ENCODE data around the gene MEI1.
"Not testable (repeated sequence)": the region's sequence is repeated elsewhere in the genome, so short reads cannot be mapped to it uniquely, and the experiment has no call there.

Gene MEI1

GRCh38 chr22:41825376-41825775 lies 126.1 kb downstream of the MEI1 start:
- DNase-seq, result no peak

GRCh38 chr22:41826021-41826420 lies 126.7 kb downstream of the MEI1 start:
- DNase-seq, result no peak

DNA sequence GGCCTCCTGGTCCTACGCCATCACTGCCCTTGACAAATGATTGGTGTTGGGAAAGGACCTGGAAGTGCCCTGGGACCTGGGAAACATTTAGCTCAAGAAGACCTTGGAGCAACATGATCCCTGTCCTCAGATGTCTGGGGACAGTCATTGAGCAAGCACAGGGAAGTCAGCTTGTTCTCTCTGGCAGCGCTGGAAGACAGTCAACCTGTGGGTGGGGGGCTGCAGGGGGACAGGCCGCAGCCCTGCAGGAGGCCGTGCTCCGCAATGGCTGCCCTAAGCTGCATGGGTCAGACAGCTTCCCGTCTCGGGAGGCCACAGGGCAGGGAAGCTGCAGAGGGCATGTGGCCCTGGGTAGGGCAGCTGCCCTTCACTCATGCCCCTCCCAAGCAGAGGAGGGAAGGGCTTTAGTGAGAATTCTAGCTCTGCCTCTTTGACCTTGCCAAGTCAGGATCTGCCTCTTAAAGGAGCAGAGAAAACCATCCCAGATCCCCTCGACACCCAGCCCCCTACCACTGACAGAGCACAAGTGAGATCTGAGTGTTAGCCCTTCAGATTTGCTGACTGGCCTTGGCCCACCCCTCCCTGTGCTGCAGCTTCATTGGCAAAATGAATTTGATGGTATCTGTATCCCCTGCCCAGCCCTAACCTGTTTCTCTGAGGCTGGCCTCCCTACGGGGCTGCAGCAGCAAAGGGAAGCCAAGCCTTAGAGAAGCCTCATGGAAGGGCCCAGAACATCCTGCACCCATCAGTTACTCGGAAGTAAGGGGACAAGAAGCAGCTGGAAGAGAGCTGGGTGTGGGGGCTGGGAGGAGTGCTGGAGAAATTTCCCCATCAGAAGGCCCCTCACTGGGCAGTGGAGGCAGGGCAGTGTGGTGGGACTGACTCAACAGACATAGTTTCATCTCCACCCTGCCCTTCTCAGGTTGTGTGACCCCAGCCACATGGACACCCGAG lies 127.4 kb downstream of the MEI1 start:
- no peak for DNase-seq

GRCh38 chr22:41827671-41828070 lies 128.4 kb downstream of the MEI1 start:
- no peak for DNase-seq

DNA sequence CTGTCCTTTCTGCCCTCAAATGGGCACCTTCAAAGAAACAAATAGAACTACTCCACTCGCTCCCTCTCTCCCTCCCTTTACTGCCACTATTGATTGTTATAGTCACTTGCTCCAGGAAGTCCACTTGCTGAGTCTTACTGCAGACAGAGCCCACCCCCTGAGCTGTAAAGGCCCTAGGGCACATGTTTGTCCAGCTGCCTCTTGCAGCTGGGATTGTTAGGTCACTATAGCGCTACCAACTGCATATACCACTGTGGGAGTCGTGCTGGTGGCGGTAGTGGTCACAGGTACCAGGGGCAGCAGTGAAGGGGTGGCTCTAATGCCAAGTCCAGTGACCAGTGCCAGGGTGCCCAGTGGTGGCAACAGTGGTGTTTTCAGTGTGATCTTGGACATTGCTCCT lies 129.2 kb downstream of the MEI1 start:
- DNase-seq, result no peak

GRCh38 chr22:41830174-41830573 lies 130.9 kb downstream of the MEI1 start:
- DNase-seq, result no peak

- peak; percentile 8 for DNase-seq
These were observed 132.1 kb downstream of the MEI1 start for GRCh38 chr22:41831383-41831782.

DNA sequence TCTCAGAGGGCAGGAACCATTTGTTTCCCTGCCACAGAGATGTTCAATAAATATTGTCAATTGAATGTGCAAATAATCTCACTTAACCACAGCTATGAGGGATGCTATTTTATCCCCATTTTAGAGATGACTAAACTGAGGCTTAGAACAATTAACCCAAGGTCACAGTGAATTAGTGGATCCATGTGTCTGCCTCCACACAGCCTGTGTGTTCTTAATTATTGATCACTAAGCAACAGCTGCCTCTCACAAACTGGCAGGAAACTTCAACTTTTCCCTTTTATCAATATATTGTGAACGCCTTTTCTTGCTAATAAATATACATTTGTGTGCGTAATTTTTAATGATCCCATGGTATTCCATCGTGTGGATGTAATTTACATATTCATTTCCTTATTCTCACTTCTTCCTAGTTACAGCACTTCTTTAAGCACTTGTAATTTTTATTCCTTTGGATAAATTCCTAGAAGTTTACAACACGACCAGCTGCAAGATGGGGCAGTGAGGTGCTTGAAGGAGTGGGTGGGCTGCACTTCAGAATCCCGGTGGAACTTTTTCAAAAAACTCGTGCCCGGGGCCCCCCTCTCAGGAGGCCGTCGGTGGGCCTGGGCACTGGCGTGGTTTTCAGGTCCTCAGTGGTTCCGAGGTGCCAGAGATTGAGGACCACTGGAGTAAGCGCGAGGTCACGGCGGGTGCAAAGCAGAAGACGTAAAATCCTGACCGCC lies 132.7 kb downstream of the MEI1 start:
- DNase-seq, result no peak

DNA sequence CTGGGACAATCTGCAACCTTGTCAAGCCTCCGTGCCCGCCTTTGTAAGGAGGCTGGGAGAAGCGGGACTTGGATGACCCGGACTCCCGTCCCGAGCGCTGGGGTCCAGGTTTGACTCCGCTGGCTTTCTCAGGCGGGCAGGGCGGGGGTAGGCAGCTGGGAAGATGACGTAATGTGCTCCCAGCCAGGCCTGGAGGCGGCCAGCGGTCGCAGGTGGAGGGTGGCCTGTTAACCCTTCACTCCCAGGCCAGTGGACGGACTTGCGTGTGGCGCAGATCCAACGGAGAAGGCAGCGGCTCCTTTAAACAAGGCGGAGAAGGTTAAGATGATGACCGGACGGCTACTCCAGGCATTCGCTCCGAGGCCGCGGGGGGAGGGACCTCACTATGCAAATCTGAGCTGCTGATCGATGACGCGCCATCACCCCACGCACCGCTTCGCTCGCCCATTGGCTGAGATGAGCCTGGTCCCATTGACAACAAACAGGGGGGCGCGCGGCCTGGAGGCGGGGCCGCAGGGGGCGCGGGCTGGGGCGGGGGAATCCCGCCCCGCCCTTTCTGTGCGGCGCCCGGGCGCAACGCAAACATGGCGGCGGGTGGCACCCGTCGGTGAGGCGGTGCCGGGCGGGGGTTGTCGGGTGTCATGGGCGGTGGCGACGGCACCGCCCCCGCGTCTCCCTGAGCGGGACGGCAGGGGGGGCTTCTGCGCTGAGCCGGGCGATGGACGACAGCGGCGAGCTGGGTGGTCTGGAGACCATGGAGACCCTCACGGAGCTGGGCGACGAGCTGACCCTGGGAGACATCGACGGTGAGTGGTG lies 133.5 kb downstream of the MEI1 start, which contains the start of gene SREBF2:
Gene SREBF2, plus strand, starts transcription at position 553 of the 816 bp plus-strand sequence. Its CDS starts 166 bp downstream, at position 719.
- DNase-seq, result peak; percentile 98

- no peak for DNase-seq
These were observed 134.2 kb downstream of the MEI1 start for GRCh38 chr22:41833369-41834004.

GRCh38 chr22:41834005-41834944 lies 135.0 kb downstream of the MEI1 start:
- no peak for DNase-seq

DNA sequence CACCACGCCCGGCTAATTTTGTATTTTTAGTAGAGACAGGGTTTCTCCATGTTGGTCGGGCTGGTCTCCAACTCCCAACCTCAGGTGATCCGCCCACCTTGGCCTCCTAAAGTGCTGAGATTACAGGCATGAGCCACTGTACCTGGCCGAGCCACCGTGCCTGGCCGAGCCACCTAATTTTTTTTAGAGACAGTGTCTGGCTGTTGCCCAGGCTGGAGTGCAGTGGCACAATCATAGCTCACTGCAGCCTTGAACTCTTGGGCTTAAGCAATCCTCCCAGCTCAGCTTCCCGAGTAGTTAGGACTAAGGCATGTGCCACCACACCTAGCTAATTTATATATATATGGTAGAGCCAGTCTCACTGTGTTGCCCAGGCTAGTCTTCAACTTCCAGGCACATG lies 136.2 kb downstream of the MEI1 start:
- not testable (repeated sequence) for DNase-seq

- DNase-seq, result no peak
These were observed 137.2 kb downstream of the MEI1 start for GRCh38 chr22:41836551-41836950.

DNA sequence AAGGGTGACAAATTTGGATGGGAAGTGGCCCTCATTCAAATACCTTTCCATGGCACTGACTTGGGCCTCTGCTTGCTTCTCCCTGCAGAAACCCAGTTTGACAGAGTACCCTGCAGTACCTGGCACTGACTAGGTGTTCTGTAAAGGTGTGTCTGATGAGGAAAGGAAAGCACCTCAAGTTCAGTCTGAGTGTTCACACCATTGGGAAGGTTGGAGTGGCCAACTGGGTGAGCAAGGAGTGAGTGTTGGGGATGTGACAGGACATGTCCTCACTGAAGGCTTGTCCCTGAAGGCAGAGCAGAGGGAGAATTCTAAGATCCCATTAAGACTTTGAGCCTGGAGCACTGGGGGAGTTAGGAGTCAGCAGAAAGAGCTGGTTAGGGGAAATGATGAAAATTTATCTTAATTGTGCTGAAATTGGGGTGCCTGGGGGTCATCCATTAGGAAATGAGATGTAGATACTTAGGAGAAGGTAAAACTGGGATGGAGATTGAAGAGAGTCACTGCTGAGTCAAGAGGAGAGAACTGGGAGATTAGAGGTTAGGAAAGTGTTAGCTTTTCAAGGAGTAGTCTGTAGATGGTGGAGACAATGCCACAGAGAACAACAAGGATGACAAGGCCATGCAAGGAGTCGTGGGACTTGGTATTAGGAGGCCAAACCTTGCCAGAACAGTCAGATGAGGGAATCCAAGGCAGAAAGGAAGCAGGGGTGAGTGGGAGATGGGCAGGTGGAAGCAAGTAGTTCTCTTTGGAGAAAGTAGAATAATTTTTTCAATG lies 139.7 kb downstream of the MEI1 start:
- DNase-seq, result no peak

GRCh38 chr22:41840216-41840615 lies 140.9 kb downstream of the MEI1 start:
- DNase-seq, result no peak

DNA sequence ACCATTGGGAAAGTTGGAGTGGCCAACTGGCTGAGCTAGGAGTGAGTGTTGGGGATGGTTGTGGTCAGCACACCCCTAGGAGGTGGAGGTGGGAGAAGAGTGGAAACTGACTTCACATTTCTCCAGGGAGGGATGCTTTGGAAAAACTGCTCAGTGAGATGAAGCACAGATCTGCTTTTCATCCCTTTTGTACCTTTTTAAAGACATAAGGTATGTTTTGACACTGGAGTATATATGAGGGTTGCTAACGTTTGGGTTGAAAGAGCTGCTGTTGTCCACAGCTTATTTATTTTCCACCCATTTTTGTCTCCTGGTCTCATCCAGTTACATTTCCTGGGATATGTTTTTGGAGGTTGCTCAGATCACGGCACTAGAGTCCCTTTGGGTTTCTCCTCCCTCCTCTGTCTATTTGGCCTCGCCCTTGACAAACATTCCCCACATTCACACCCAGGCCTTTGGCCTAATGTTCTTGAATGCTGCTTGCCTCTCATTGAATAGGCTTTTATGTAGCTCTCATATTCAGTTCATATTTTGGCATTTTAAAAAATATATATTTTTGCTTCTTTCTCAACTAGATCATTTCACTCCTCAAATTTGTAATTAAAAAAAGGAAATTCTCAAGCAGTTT lies 141.9 kb downstream of the MEI1 start:
- DNase-seq, result no peak

DNA sequence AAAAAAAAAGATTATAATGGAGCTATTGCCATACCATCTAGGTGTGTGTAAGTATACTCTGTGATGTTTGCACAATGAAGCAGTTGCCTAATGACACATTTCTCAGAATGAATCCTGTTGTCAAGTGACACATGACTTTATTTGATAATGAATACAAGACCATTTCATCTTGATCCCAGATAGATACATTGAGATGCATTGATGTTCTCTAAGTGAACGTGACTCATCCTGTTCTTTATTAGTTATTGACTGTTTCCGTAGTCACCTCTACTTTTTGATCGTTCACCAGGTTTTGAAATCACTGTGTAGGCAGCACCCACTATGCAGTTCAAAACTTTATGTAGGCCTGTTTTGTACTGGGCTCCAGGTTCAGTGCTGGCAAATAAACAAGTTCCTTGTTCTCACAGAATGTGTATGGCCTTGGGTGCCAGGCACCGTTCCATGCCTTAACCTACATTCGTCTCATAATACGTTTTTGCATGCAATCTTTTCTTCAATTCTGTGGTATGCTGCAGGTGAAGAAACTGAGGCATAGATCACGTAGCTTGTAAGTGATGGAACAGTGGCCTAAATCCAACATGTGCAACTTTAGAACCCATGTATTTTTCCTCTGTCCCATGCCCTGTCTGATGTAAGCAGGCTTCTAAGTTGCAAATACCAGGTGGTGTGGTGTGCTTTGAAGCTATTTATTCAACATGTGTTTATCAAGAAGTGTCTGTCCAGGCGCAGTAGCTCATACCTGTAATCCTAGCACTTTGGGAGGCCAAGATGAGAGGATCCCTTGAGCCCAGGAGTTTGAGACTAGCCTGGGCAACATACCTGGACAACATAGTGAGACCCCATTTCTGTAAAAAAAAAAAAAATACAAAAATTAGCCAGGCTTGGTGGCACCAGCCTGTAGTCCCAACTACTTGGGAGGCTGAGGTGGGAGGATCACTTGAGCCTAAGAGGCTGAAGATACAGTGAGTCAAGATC lies 144.0 kb downstream of the MEI1 start:
- no peak for DNase-seq

- DNase-seq, result no peak
These were observed 144.7 kb downstream of the MEI1 start for GRCh38 chr22:41844036-41844435.

- DNase-seq, result no peak
These were observed 145.2 kb downstream of the MEI1 start for GRCh38 chr22:41844513-41844912.

Data from NCI-H446 treated with DMSO at 0.1 percent for 48 hours (cell line).